Common myeloid progenitor, CD34-positive (primary cell): ENCODE results near the gene CAMTA1.

ENCODE experiments used
- CTCF ChIA-PET: fragments of 350-600 bp; sonication (Branson Sonifier 250); formaldehyde crosslinking; loops from one replicate; lab custom pipeline; 2021; ENCODE audit warnings: antibody characterized with exemption; lab: Charles Lee
- POLR2A ChIA-PET: fragments of 350-600 bp; sonication (Branson Sonifier 250); formaldehyde crosslinking; loops from one replicate; lab custom pipeline; 2021; ENCODE audit warnings: antibody characterized with exemption; lab: Charles Lee
- DNase-seq, 3 donors: peaks; one replicate each; pipeline versions ENCODE4 v3.0.0 to v3.0.0-alpha.2; 2013
- H3K27ac ChIP-seq, 2 experiments: 1 replicate in 1 of 2; 2 replicates in 1 of 2; pipeline ENCODE4 v1.7.0; 2013; ENCODE audit warnings: inconsistent platforms in 2 of 2, low read length in 2 of 2, mild to moderate bottlenecking in 2 of 2, low read depth in 1 of 2, moderate library complexity in 1 of 2; ENCODE audit not compliant: severe bottlenecking in 2 of 2, insufficient read depth in 1 of 2, poor library complexity in 1 of 2
- H3K27me3 ChIP-seq, 5 experiments: replicated peaks in 2 of 5; 1 replicate in 3 of 5; 2 replicates in 2 of 5; pipeline versions ENCODE4 v1.6.1 to v1.7.0; 2013; ENCODE audit warnings: low read length in 4 of 5, mild to moderate bottlenecking in 2 of 5, moderate library complexity in 2 of 5, inconsistent platforms in 1 of 5; ENCODE audit not compliant: insufficient read depth in 5 of 5, control insufficient read depth in 4 of 5
- H3K36me3 ChIP-seq, 4 experiments: 1 replicate in 2 of 4; 2 replicates in 2 of 4; pipeline versions ENCODE4 v1.6.1 to v1.7.0; 2013; ENCODE audit warnings: low read length in 3 of 4, control low read depth in 1 of 4, mild to moderate bottlenecking in 1 of 4; ENCODE audit not compliant: control insufficient read depth in 4 of 4, insufficient read depth in 4 of 4
- H3K4me1 ChIP-seq, 4 experiments: 1 replicate in 3 of 4; 2 replicates in 1 of 4; pipeline versions ENCODE4 v1.6.1 to v1.7.1; 2013; ENCODE audit warnings: low read length in 3 of 4, mild to moderate bottlenecking in 3 of 4, control low read depth in 1 of 4, inconsistent platforms in 1 of 4, moderate library complexity in 1 of 4; ENCODE audit not compliant: control insufficient read depth in 4 of 4, insufficient read depth in 4 of 4; ENCODE audit errors: control extremely low read depth in 1 of 4
- H3K4me3 ChIP-seq, 7 experiments: 1 replicate in 4 of 7; 2 replicates in 3 of 7; pipeline versions ENCODE4 v1.5.1 to v1.7.0; 2013; ENCODE audit warnings: mild to moderate bottlenecking in 7 of 7, low read length in 6 of 7, moderate library complexity in 6 of 7, inconsistent platforms in 2 of 7, low read depth in 2 of 7, control low read depth in 1 of 7; ENCODE audit not compliant: insufficient read depth in 4 of 7, control insufficient read depth in 1 of 7; ENCODE audit errors: extremely low read depth in 1 of 7
- H3K9me3 ChIP-seq, 5 experiments: 1 replicate in 4 of 5; 2 replicates in 1 of 5; pipeline versions ENCODE4 v1.6.1 to v1.7.1; 2013; ENCODE audit warnings: low read length in 4 of 5, mild to moderate bottlenecking in 2 of 5, inconsistent platforms in 1 of 5, low read depth in 1 of 5, moderate library complexity in 1 of 5; ENCODE audit not compliant: control insufficient read depth in 4 of 5, insufficient read depth in 2 of 5; ENCODE audit errors: control extremely low read depth in 1 of 5
- WGBS: methylation state at CpG from one replicate; pipeline ENCODE4 v1.1.5; 2013; ENCODE audit not compliant: insufficient coverage; 5-methylcytosine and 5-hydroxymethylcytosine counted together

The CAMTA1 gene

GRCh38 chr1:6906783-6907182 is 121.5 kb downstream of the CAMTA1 start:
- Histone ChIP-seq H3K9me3 (no peaks in the 10 kb centered on the region), H3K4me1 (peaks cover 0 to 9% (median 6%) of the 10 kb centered on the region in 4 experiments), H3K27me3 (no peaks in the 10 kb centered on the region), H3K27ac (no peak overlapping the region), H3K4me3 (no peak overlapping the region), H3K36me3 (no peaks in the 10 kb centered on the region)
- POLR2A ChIA-PET: no interaction called here
- no peak for DNase-seq
- CTCF ChIA-PET: interaction anchor here (1.0 kb wide), 1 partner anchor 9 kb away, joined by 3 read pairs; no protein-coding TSS in a partner anchor
- 62% methylated on average over 4 of the region's 7 CpGs for WGBS

- Histone ChIP-seq H3K27ac (no peak overlapping the region), H3K36me3 (no peaks in the 10 kb centered on the region), H3K4me1 (peaks cover 0 to 10% (median 6%) of the 10 kb centered on the region in 4 experiments), H3K27me3 (no peaks in the 10 kb centered on the region), H3K9me3 (no peaks in the 10 kb centered on the region), H3K4me3 (no peak overlapping the region)
- CTCF ChIA-PET: interaction anchor here (1.0 kb wide), 1 partner anchor 9 kb away, joined by 3 read pairs; no protein-coding TSS in a partner anchor
- POLR2A ChIA-PET: no interaction called here
- 87% methylated on average over 10 of the region's 12 CpGs for WGBS
- no peak for DNase-seq
These were observed 121.9 kb downstream of the CAMTA1 start for GRCh38 chr1:6907201-6907600.

- 85% methylated on average over 20 of the region's 21 CpGs for WGBS
- H3K27ac ChIP-seq: no peak overlapping the region
- DNase-seq: no peak
- POLR2A ChIA-PET: no interaction called here
- no peaks in the 10 kb centered on the region for H3K27me3 ChIP-seq
- no peaks in the 10 kb centered on the region for H3K36me3 ChIP-seq
- H3K4me1 ChIP-seq: peaks cover 0 to 10% (median 6%) of the 10 kb centered on the region in 4 experiments
- CTCF ChIA-PET: no interaction called here
- H3K9me3 ChIP-seq: no peaks in the 10 kb centered on the region
- no peak overlapping the region for H3K4me3 ChIP-seq
These were observed 122.6 kb downstream of the CAMTA1 start for GRCh38 chr1:6907676-6908434.

- ChIA-PET POLR2A (no interaction called here), CTCF (interaction anchor here (0.7 to 1.0 kb wide), 2 partner anchors 10 to 81 kb away, joined by 3 read pairs; no protein-coding TSS in a partner anchor)
- peaks cover 0 to 7% (median 0%) of the 10 kb centered on the region in 5 experiments for H3K27me3 ChIP-seq
- WGBS: 97% methylated on average over 4 of the region's 5 CpGs
- no peaks in the 10 kb centered on the region for H3K36me3 ChIP-seq
- no peak overlapping the region for H3K4me3 ChIP-seq
- DNase-seq: no peak
- H3K9me3 ChIP-seq: peaks cover 0 to 5% (median 0%) of the 10 kb centered on the region in 5 experiments
- peaks cover 0 to 12% (median 6%) of the 10 kb centered on the region in 4 experiments for H3K4me1 ChIP-seq
- no peak overlapping the region for H3K27ac ChIP-seq
These were observed 124.1 kb downstream of the CAMTA1 start for GRCh38 chr1:6909401-6909800.

GRCh38 chr1:6909857-6910256 is 124.6 kb downstream of the CAMTA1 start:
- WGBS: 100% methylated on average over 1 of the region's 1 CpG
- ChIA-PET POLR2A (no interaction called here), CTCF (interaction anchor here (0.7 to 1.0 kb wide), 2 partner anchors 10 to 80 kb away, joined by 3 read pairs; no protein-coding TSS in a partner anchor)

GRCh38 chr1:6911021-6911941 is 126.0 kb downstream of the CAMTA1 start:
- H3K36me3 ChIP-seq: no peaks in the 10 kb centered on the region
- no peak overlapping the region for H3K4me3 ChIP-seq
- DNase-seq: no peak
- ChIA-PET POLR2A (no interaction called here), CTCF (interaction anchor here (0.8 kb wide), 1 partner anchor 36 kb away, joined by 4 read pairs; no protein-coding TSS in a partner anchor)
- peaks cover 0 to 5% (median 0%) of the 10 kb centered on the region in 5 experiments for H3K9me3 ChIP-seq
- WGBS: 91% methylated on average over 12 of the region's 14 CpGs
- H3K27me3 ChIP-seq: peaks cover 0 to 7% (median 0%) of the 10 kb centered on the region in 5 experiments
- H3K4me1 ChIP-seq: peaks cover 0 to 25% (median 11%) of the 10 kb centered on the region in 4 experiments
- no peak overlapping the region for H3K27ac ChIP-seq

More at GRCh38 chr1:6909857-6910256, 124.6 kb downstream of the CAMTA1 start:
- Histone ChIP-seq H3K4me3 (no peak overlapping the region), H3K27ac (no peak overlapping the region), H3K9me3 (peaks cover 0 to 5% (median 0%) of the 10 kb centered on the region in 5 experiments), H3K4me1 (peaks cover 0 to 17% (median 8%) of the 10 kb centered on the region in 4 experiments), H3K36me3 (no peaks in the 10 kb centered on the region), H3K27me3 (peaks cover 0 to 7% (median 0%) of the 10 kb centered on the region in 5 experiments)
- DNase-seq: no peak
